Stomach (tissue), 9 donors: Measurements from ENCODE around the gene GMDS. TPM values are rescaled to one million over a fixed set of nuclear protein-coding genes. Genes with fewer than 3 reads are reported as not detected.
"Not testable (repeated sequence)": the region's sequence is repeated elsewhere in the genome, so short reads cannot be mapped to it uniquely, and the experiment has no call there.

ENCODE experiments used
- DNase-seq, 2 donors: peaks; one replicate each; pipeline versions ENCODE4 v3.0.0 to v3.0.0-alpha.2; 2013 to 2019
- H3K27ac ChIP-seq, 5 donors: fragments of 200-600 bp in 4 of 5; sonication (generic) in 4 of 5; one replicate each; pipeline ENCODE4 v1.5.1; 2013 to 2019; ENCODE audit warnings: mild to moderate bottlenecking in 1 of 5, moderate library complexity in 1 of 5
- H3K27me3 ChIP-seq, 3 donors: fragments of 200-600 bp; sonication (generic); one replicate each; pipeline ENCODE4 v1.5.1; 2017 to 2019; ENCODE audit warnings: mixed run types in 1 of 3
- H3K36me3 ChIP-seq, 4 donors: fragments of 200-600 bp; sonication (generic); 1 replicate in 3 of 4; 2 replicates in 1 of 4; pipeline ENCODE4 v1.5.1; 2016 to 2019
- H3K4me1 ChIP-seq, 4 donors: fragments of 200-600 bp; sonication (generic); one replicate each; pipeline ENCODE4 v1.5.1; 2016 to 2019
- H3K4me3 ChIP-seq, 4 donors: fragments of 200-600 bp; sonication (generic) in 3 of 4; one replicate each; pipeline ENCODE4 v1.5.1; 2016 to 2019; ENCODE audit warnings: mild to moderate bottlenecking in 1 of 4
- H3K9me3 ChIP-seq, 4 donors: fragments of 200-600 bp; sonication (generic); one replicate each; pipeline ENCODE4 v1.5.1; 2016 to 2019
- EP300 ChIP-seq: sonication (generic); formaldehyde crosslinking; IDR thresholded peaks from one replicate; pipeline ENCODE4 v1.6.1; 2017; ENCODE audit warnings: antibody characterized with exemption
- POLR2A ChIP-seq, 4 donors: fragments of 450-650 bp; IDR thresholded peaks; one replicate each; pipeline ENCODE4 v1.6.1; 2016; ENCODE audit warnings: antibody characterized with exemption in 4 of 4, control low read depth in 2 of 4, mild to moderate bottlenecking in 1 of 4, moderate library complexity in 1 of 4
- POLR2AphosphoS5 ChIP-seq, 3 donors: sonication (generic); formaldehyde crosslinking; IDR thresholded peaks; one replicate each; pipeline ENCODE4 v1.6.1; 2016; ENCODE audit warnings: antibody characterized with exemption in 3 of 3
- WGBS, 5 donors: extraction: QIAGEN DNeasy Blood & Tissue Kit in 3 of 5; methylation state at CpG; one replicate each; pipeline versions ENCODE4 v1.1.5 to v1.1.7; 2013 to 2018; 5-methylcytosine and 5-hydroxymethylcytosine counted together
- intact Hi-C: fragments of 100-400 bp; cut with DNase I; formaldehyde crosslinking; loops from one replicate; pipeline ENCODE4 v1.15.1; 2023; ENCODE audit warnings: low total_unique reads
- polyA plus RNA-seq, 3 donors: library from polyadenylated mRNA; stranded (reverse); fragments of 200-250 nt; gene quantifications; one replicate each; pipeline ENCODE4 v1.2.3, GENCODE V29; 2013
- total RNA-seq, 5 donors: library from RNA; depleted of rRNA; stranded (reverse); fragments of >200 nt; gene quantifications; one replicate each; pipeline versions ENCODE4 v1.1.0 to v1.2.3, GENCODE V29; 2014 to 2016
- TF ChIP-seq, protein P1 (sequence below), 7 experiments: fragments of 450-650 bp in 4 of 7; fragments of 200-600 bp in 3 of 7; sonication (generic) in 3 of 7; IDR thresholded peaks; one replicate each; pipeline ENCODE4 v1.5.1; 2016 to 2019; ENCODE audit warnings: antibody characterized with exemption in 7 of 7, control low read depth in 2 of 7, mild to moderate bottlenecking in 1 of 7
- donor health status: healthy with polysubstance abuse.
- donor health status: Bipolar disorder and iron deficiency.
- donor health status: healthy.

GMDS gene
- total and polyA plus RNA-seq, 8 donors = 83.7 to 262 (median 121) TPM

- Histone ChIP-seq H3K4me1 (peaks cover under 1 to 6% (median 3%) of the 10 kb centered on the region in 4 donors), H3K27me3 (no peaks in the 10 kb centered on the region), H3K27ac (no peak overlapping the region), H3K9me3 (no peaks in the 10 kb centered on the region), H3K36me3 (peaks cover 0 to 10% (median 0%) of the 10 kb centered on the region in 4 donors), H3K4me3 (no peak overlapping the region)
- intact Hi-C loops = no loop called here
- 90 to 96% (median 90%) methylated on average over 8 of the region's 8 CpGs for WGBS, 5 donors
- TF ChIP-seq EP300 (no peak), POLR2AphosphoS5 (IDR thresholded peaks at IDR 0.05) (no peak), POLR2A (IDR thresholded peaks at IDR 0.05) (no peak)
- TF ChIP-seq, protein P1, sequence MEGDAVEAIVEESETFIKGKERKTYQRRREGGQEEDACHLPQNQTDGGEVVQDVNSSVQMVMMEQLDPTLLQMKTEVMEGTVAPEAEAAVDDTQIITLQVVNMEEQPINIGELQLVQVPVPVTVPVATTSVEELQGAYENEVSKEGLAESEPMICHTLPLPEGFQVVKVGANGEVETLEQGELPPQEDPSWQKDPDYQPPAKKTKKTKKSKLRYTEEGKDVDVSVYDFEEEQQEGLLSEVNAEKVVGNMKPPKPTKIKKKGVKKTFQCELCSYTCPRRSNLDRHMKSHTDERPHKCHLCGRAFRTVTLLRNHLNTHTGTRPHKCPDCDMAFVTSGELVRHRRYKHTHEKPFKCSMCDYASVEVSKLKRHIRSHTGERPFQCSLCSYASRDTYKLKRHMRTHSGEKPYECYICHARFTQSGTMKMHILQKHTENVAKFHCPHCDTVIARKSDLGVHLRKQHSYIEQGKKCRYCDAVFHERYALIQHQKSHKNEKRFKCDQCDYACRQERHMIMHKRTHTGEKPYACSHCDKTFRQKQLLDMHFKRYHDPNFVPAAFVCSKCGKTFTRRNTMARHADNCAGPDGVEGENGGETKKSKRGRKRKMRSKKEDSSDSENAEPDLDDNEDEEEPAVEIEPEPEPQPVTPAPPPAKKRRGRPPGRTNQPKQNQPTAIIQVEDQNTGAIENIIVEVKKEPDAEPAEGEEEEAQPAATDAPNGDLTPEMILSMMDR (IDR thresholded peaks at IDR 0.05) = no peak
- no peak for DNase-seq
Measured at GRCh38 chr6:1759870-1760269, 485.5 kb downstream of the GMDS start.

- Histone ChIP-seq H3K36me3 (peaks cover 0 to 10% (median 0%) of the 10 kb centered on the region in 4 donors), H3K9me3 (no peaks in the 10 kb centered on the region), H3K27me3 (no peaks in the 10 kb centered on the region), H3K4me3 (no peak overlapping the region), H3K27ac (no peak overlapping the region), H3K4me1 (peaks cover 0 to 6% (median 2%) of the 10 kb centered on the region in 4 donors)
- 68 to 73% (median 72%) methylated on average over 8 of the region's 8 CpGs for WGBS, 5 donors
- intact Hi-C loops = no loop called here
- no peak for DNase-seq
- TF ChIP-seq POLR2A (IDR thresholded peaks at IDR 0.05) = no peak
- TF ChIP-seq EP300 = no peak
Measured at GRCh38 chr6:1758076-1758679, 487.2 kb downstream of the GMDS start.

DNA sequence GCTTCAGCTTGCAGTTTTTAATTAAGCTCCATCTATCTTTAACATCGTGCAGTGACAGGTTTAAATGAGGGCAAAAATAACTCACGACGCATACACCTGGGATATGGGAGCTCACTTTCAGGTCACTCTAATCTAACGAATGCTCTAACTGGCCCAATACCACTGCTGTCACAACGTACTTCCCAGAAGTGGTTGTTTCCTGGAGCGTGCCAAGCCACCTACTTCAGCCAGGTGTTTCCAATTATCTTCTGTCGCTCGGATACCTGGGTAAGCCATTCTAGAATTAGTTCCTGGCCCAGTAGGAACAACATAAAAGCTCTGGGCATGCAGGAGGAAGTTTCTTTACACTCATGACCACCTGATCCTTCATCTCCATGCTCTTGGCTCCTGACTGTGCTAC lies 488.3 kb downstream of the GMDS start:
- TF ChIP-seq EP300 = no peak
- no peak for TF ChIP-seq POLR2AphosphoS5 (IDR thresholded peaks at IDR 0.05)
- TF ChIP-seq POLR2A (IDR thresholded peaks at IDR 0.05) = no peak
- TF ChIP-seq, protein P1 (IDR thresholded peaks at IDR 0.05) = no peak
- no peak for DNase-seq
- Histone ChIP-seq H3K4me3 (no peak overlapping the region), H3K27ac (no peak overlapping the region), H3K4me1 (peaks cover 0 to 5% (median under 1%) of the 10 kb centered on the region in 4 donors), H3K27me3 (no peaks in the 10 kb centered on the region), H3K36me3 (peaks cover 0 to 10% (median 0%) of the 10 kb centered on the region in 4 donors), H3K9me3 (no peaks in the 10 kb centered on the region)
- WGBS, 5 donors = 73 to 85% (median 80%) methylated on average over 8 of the region's 8 CpGs
- intact Hi-C loops = no loop called here

GRCh38 chr6:1756472-1757129 lies 488.8 kb downstream of the GMDS start:
- TF ChIP-seq EP300 = no peak
- H3K4me1 ChIP-seq = no peaks in the 10 kb centered on the region
- H3K4me3 ChIP-seq = no peak overlapping the region
- no peaks in the 10 kb centered on the region for H3K9me3 ChIP-seq
- no peaks in the 10 kb centered on the region for H3K27me3 ChIP-seq
- intact Hi-C loops = no loop called here
- 80 to 90% (median 81%) methylated on average over 14 of the region's 14 CpGs for WGBS, 5 donors
- no peak for DNase-seq
- peaks cover 0 to 10% (median 0%) of the 10 kb centered on the region in 4 donors for H3K36me3 ChIP-seq
- H3K27ac ChIP-seq = no peak overlapping the region

- H3K9me3 ChIP-seq, intact Hi-C loops, H3K4me3 ChIP-seq, H3K27me3 ChIP-seq, H3K27ac ChIP-seq, DNase-seq, H3K4me1 ChIP-seq, H3K36me3 ChIP-seq: not testable (repeated sequence)
- 80 to 98% (median 93%) methylated on average over 1 to 8 of the region's 8 CpGs for WGBS, 5 donors
Measured at GRCh38 chr6:1751063-1751462, 494.3 kb downstream of the GMDS start.

GRCh38 chr6:1749041-1749440 lies 496.4 kb downstream of the GMDS start:
- no peak for DNase-seq
- Histone ChIP-seq H3K27me3 (no peaks in the 10 kb centered on the region), H3K4me1 (peaks cover 0 to 7% (median 0%) of the 10 kb centered on the region in 4 donors), H3K9me3 (peaks cover 0 to 5% (median 1%) of the 10 kb centered on the region in 4 donors), H3K36me3 (no peaks in the 10 kb centered on the region), H3K4me3 (no peak overlapping the region), H3K27ac (peak overlapping the region in 1 of 5 donors; percentile 16)
- WGBS, 5 donors = 48 to 71% (median 58%) methylated on average over 6 of the region's 6 CpGs
- no peak for TF ChIP-seq POLR2A (IDR thresholded peaks at IDR 0.05)
- no peak for TF ChIP-seq POLR2AphosphoS5 (IDR thresholded peaks at IDR 0.05)
- TF ChIP-seq, protein P1 (IDR thresholded peaks at IDR 0.05) = no peak
- no peak for TF ChIP-seq EP300
- intact Hi-C loops = no loop called here
